GM18505 (cell line): ENCODE measurements around the gene KDF1.

ENCODE experiments used
- ATAC-seq: cut with Tn5 transposase; IDR thresholded peaks from one replicate; pipeline ENCODE4 v1.9.1; 2021; ENCODE audit not compliant: unreplicated experiment
- POLR2A ChIP-seq: IDR thresholded peaks from 4 replicates; pipeline ENCODE4 v1.6.1; 2011; ENCODE audit warnings: borderline replicate concordance; ENCODE audit not compliant: insufficient read depth, insufficient read length; ENCODE audit errors: extremely low read depth

Gene KDF1, protein sequence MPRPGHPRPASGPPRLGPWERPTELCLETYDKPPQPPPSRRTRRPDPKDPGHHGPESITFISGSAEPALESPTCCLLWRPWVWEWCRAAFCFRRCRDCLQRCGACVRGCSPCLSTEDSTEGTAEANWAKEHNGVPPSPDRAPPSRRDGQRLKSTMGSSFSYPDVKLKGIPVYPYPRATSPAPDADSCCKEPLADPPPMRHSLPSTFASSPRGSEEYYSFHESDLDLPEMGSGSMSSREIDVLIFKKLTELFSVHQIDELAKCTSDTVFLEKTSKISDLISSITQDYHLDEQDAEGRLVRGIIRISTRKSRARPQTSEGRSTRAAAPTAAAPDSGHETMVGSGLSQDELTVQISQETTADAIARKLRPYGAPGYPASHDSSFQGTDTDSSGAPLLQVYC

DNA sequence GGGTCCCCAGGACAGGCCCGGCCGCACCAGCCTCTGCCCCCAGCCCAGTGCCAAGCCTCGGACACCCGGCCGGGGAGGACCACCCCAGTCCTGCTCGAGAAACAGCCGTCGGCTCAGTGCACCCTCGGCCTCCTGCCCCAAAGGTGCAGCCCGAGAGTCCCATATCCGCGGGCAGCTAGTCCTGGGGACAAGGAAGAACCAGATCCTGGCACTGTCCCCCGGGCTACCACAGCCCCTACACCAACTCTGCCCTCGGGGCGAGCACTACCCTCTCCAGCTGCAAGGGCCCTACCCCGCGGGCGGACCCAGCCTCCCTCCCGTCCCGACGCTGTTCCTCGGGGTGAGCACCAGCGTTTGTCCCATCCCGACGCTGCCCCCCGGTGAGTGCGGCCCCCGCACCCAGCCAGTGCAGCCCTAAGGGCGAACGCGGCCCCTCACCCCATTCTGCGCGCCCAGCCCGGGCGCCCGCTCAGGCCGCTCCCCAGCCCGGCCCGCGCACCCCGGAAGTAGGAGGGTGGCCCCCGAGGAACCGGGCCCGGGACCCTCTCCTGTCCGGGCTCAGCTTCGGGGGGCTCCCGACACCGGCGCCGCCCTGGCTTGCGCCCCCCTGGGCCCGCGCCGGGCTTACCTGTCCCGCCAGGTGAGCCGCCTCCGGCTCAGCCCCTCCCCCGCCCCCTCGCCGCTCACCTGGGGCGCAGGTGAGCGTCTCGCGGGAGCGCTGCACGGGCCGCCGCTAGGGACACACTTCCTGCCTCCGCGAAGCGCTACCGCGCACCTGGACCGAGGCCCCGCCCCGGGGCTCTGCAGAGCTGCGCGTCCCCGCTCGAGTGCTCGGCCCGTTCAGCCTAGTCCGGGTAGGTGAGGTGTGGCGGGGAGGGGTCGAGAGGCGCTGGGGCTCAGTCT is at the start of gene KDF1:
Gene KDF1, minus strand, starts transcription at position 747 of the 903 bp plus-strand sequence. CDS start 8,088 bp downstream, outside the sequence.
- no peak for ATAC-seq

DNA sequence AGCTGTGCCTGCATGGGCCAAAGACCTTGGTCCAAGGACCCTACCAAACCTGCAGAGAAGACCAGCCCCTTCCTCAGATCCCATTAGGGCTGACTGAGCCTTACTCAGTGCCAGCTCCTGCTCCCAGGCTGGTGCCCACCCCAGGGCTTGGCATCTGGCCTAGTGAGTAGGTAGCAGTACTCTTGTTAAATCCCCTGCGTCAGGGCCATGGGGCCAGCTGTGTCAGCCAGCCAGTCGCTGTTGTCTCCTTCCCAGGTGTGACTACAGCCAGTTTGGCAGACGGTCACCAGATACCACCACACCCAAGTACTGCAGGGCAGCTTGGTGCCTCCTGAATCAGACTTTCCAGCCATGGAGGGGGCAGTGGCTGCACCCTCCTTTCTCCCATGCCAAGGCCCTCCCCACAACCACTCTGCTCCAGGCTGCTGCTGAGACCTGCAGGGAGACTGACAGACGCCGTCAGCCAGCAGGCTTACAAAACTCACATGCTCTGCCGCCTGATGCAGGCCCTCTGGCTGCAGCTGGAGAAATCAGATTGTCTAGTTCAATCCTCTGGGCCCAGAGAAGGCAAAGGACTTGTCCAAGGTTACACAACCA is 49.4 kb upstream of the KDF1 start:
- TF ChIP-seq POLR2A: no peak
- ATAC-seq: no peak

More for the DNA sequence above, at the start of gene KDF1:
- TF ChIP-seq POLR2A: no peak

DNA sequence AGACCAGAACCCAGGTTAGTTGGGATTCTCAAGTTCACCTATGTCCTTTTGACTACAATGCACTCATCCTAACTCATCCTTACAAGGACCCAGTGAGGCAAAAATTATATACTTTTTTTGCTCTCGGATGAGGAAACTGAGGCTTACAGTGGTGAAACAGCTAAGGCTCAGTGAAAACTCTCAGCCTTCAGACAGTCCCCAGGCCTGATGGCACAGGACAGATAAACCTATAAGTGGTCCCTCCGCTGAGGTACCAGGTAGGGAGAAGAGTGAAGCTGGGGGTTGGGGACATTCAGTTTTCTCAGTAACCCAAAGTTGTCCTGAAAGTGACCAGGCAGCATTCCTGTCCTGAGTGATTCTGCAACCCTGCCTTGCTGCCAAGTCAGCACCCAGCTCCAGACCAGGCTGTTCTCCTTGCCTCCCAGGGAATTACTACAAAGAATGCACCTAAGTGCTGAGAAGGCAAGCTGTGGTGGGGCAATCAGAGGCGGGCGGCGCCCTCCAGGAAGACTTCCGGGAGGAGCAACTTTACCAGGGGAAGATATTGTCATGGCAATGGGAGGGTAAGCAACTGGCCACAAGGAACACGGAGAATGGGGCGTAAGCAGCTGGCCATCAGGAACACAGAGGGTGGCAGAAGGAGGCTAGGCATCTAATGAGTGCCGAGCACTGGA is 47.8 kb upstream of the KDF1 start:
- TF ChIP-seq POLR2A: no peak
- no peak for ATAC-seq

DNA sequence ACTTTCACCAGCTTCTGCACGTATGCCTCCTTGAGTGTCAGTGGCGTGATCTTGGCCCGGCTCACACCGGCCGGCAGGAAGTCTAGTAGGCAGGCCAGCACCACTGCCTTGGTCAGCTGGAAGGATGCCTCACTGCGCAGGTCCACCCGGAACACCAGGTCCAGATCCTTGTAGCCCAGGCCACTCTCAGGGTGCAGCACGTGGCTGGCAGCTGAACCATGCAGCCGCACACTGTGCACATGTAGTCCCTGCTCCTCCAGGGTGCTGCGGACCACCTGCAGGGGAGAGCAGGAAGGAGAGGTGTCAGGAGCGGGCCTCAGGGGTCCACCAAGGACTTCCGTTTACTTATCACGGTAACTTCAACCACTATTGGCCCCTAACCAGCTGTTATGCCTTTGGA is 46.4 kb upstream of the KDF1 start:
- no peak for ATAC-seq
- no peak for TF ChIP-seq POLR2A

DNA sequence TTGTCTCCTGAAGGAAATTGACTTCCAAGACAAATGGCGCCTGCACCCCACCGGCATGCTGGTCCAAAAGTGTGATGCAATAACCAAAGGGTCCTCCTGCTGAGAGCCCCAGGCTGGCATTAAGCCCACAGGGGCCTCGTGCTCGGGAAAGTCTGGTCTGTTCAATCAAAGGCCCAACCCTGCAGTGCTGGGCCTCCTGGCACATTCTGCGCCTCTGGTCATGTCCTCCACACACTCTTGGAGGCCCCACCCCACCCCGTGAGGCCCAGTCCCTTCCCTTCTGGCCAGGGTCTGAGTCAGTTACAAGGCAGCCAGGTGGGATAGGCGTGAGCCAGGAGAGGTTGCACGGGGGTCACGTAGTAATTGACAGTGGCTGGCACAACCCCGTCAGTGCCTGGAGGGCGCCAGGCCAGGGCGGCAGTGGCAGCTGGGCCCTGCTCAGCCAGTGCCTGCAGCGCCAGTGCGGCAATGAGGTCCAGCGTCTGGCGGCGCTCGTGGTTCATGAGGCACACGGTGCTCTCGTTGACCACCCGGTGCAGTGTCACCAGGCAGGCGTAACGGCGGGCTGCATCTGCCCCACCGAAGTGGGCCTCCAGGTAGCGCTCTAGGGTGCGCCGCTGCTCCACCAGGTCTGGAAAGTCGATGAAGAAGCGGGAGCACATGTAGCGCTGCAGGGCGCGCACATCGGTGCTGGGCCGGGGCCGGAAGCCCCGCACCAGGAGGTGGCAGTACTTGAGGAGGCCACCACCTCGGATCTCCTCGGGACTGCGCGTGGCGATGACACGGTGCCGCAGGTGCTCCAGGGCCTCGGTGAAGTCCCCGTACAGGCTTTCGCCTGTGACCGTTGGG is 45.6 kb upstream of the KDF1 start:
- no peak for ATAC-seq
- TF ChIP-seq POLR2A: no peak

DNA sequence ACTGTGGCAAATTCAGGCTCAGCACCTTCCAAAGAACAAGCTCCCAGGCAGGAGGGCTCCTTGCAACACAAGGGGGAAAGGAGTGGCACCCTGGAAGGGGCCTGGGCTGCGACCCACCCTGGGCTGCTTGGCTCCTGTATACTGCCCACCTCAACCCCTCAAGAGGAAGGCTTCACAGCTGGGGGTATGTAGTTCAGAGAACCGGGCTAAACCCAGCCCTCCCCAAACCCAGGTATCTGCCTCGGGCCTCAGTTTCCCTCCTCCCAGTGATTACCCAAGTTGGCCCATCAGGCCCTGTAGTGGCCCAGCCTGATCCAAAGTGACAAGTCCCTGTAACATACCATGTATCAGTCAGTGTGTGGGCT is 44.9 kb upstream of the KDF1 start:
- no peak for TF ChIP-seq POLR2A
- no peak for ATAC-seq

DNA sequence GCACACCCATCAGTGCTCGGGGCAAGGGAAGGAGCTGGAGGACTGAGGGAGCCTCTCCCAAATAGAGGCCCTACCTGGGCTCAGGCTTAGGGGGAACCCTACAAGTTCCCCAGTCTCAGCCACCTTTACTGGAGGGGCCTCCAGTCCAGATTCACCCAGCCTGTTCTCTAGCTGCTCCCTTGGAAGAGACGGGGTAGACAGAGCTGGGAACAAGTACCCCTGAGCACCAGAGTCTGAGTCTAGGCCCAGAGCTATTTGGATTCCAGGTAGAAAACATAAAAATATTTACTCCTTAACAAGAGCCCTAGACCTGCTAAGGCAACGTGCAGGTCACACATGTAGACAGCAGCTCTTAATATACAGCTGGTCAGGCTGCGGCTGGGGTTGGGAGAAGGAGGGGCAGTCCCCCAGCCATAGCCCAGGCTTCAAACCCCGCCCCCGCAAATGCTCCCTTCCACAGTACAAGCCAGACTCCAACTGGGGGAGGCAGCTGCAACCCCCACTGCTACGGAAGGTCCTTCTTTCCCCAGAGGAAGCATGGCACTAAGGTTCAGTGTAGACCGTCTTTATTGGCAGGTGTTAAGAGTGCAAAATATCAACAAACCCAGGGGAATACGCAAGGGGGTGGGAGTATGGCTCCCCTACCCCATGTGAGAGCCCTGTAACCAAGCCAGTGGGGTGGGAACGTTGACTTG is 44.4 kb upstream of the KDF1 start:
- ATAC-seq: no peak
- TF ChIP-seq POLR2A: no peak

DNA sequence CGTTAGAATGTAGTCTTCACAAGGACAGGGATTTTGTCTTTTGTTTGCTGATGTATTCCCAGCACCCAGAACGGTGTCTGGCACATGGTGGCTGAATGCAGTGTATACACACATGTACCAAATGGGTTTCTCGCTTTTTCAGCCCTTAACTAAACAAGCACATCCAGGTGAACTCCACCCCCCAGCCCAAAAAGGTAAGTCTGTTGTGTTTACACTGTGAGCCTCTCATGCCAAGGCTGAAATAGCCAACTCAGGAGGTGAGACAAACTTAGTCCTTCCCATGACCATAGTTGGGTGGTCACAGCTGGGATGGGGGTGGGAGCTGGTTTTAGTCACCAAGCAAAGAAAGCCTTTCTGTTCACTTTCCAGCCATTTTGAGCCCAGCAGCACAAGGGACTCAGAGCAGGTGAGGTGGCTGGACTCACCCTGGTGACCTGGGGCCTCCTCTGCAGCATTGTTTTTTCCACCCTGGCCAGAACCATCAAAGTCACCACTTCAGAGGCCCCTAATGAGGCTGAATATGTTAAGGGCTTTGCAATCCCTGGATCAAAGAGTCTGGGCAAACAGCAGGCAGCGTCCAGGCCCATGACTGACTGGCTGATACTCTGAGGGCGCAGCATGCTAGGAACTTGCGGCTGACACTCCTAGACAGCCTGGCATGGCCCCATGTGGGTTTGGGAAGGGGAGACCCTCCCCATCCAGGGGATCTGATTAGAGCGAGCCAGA is 43.6 kb upstream of the KDF1 start:
- no peak for TF ChIP-seq POLR2A
- no peak for ATAC-seq

DNA sequence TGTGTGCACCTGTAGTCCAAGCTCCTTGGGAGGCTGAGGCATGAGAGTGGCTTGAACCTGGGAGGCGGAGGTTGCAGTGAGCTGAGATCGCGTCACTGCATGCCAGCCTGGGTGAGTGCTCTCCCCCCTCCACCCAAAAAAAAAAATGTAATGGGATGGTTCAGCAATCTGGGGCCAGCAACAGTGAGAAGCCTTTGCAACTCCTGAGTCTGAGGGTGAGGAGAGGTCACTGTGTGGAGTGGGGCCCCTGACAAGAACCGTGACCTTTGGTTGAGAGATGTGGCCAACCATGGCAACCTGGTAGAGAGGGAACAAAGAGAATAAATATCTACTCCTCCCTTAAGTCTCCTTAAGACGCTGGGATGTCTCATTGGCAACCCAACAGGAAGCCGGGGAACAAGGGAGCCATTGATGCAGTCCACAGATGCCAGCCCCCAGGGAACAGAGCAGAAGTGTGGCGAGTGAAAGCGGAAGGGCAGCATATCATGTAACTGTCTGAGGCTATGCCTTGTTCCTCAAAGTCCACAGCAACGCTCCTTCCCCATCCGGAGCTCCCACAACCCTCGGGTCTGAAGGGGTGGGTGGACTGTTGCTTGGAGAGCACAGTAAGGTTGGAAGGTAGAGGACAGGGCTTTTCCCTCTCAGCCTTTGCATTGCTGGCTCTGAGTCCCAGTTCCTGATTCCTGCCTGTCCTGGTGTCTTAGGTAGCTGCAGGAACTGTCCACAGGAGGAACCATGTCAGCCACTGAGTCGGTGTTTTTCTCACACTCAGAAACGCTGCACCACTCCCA is 41.5 kb upstream of the KDF1 start:
- TF ChIP-seq POLR2A: no peak
- ATAC-seq: no peak

DNA sequence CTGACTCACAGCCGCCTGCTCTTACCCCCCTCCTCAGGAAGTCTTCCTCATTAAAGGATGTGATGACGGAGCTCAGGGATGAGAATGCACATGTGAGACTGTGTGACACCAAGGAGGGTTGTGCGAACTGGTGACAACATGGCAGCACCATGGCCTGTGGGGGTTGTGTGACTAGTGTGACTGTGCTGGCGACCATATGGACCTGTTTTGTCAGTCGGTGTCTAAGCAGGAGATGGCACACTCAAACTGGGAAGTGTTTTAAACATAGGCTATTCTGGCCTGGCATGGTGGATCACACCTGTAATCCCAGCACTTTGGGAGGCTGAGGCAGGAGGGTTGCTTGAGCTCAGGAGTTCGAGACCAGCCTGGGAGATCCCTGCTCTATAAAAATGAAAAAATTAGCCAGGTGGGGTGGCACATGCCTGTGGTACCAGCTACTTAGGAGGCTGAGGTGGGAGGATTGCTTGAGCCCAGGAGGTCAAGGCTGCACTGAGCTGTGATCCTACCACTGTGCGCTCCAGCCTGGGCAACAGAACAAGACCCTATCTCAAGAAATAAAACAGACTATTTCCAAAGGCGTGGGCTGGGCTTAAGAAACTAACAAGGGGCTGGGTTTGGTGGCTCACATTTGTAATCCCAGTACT is 40.7 kb upstream of the KDF1 start:
- no peak for TF ChIP-seq POLR2A
- ATAC-seq: no peak
